Stromal cell of bone marrow (primary cell): Measurements from ENCODE around the gene LEKR1.
"Not testable (repeated sequence)": the region's sequence is repeated elsewhere in the genome, so short reads cannot be mapped to it uniquely, and the experiment has no call there.

Experiments used
- DNase-seq: peaks from one replicate; pipeline ENCODE4 v3.0.0-alpha.2; 2012; ENCODE audit warnings: low read depth

Gene LEKR1

DNA sequence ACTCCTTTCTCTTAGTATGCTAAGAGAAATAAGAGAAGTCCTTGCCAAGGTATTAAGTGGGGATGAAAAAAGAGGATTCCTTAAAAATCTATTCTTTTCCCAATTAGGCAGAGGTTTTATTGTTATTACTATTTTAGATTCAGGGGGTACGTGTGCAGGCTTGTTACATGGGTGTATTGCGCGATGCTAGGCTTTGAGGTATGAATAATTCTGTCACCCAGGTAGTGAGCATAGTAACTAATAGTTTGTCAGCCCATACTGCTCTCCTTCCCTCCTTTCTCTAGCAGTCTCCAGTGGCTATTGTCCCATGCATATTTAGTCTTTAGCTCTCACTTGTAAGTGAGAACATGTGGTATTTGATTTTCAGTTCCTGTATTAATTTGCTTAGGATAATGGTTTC lies 83.9 kb downstream of the LEKR1 start:
- no peak for DNase-seq

DNA sequence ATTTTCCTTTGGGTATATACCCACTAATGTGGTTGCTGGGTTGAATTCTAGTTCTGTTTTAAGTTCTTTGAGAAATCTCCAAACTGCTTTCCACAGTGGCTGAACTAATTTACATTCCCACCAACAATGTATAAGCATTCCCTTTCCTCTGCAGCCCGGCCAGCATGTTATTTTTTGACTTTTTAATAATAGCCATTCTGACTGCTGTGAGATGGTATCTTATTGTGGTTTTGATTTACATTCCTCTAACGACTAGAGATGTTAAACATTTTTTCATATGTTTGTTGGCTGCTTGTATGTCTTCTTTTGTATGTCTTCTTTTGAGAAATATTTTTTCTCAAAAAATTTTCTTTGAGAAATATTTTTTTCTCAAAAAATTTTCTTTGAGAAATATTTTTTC lies 84.7 kb downstream of the LEKR1 start:
- not testable (repeated sequence) for DNase-seq

DNA sequence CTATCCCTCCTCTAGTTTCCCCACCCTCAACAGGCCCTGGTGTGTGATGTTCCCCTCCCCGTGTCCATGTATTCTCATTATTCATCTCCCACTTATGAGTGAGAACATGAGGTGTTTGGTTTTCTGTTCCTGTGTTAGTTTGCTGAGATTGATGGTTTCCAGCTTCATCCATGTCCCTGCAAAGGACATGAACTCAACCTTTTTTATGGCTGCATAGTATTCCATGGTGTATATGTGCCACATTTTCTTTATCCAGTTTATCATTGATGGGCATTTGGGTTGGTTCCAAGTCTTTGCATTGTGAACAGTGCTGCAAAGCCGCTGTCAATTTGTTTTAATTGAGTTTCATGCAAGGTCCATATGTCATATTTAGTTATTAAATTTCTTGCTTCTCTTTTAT lies 88.1 kb downstream of the LEKR1 start:
- DNase-seq, result not testable (repeated sequence)

DNA sequence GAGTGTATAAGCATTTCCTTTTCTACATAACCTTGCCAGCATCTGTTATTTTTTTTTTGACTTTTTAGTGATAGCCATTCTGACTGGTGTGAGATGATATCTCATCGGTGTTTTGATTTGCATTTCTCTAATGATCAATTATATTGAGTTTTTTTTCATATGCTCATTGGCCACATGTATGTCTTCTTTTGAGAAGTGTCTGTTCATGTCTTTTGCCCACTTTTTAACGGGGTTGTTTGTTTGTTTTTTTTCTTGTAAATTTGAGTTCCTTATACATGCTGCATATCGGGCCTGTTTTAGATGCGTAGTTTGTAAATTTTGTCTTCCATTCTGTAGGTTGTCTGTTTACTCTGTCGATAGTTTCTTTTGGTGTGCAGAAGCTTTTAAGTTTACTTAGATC lies 89.2 kb downstream of the LEKR1 start:
- no peak for DNase-seq

DNA sequence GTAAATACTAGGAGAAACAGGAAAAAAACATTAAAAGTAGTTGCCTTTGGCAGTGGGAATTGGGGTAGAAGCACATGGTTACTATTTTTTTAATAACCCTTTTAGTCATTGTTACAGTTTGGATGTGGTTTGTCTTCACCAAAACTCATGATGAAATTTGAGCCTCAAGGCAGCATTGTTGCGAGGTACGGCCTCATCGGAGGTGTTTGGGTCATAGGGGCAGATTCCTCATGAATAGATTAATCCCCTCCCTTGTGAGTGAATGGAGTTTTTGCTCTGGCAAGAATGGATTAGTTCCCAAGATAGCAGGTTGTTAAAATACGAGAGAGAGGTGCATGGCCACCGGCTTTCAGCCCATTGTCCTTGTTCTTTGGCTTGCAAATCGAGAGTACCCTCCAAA lies 92.6 kb downstream of the LEKR1 start:
- DNase-seq, result no peak

DNA sequence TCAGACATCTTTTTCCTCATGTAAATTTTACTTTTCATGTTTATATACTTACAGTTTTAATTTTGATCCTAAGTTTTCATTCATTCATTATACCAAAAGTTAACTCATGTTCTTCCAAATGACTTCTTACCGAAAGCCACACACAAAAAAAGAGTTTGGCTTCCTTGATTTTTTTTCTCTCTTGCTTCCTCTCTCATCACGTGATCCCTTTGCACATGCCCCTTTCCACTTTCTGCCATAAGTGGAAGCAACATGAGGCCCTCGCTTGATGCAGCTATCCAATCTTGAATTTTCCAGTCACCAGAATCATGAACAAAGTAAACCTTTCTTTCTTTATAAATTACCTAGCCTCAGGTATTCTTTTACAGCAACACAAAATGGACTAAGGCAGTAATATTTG lies 93.7 kb downstream of the LEKR1 start:
- no peak for DNase-seq

DNA sequence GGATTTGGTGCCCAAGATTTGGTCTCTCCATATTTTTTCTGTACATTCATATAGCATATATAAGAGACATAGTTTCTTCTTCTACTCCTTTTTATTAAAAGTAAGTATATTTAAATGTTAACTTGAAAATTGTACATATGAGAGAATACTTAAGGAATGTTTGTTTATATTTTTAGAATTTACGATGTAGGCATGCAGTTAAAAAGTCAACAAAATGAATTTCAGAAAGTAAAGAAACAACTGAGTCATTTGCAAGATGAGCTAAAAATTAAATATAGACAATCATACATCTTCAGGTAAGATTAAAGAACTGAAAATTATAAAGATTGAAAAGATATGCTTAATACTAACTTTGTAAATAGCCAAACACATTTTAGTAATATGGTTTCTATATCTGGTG lies 94.2 kb downstream of the LEKR1 start:
- DNase-seq, result no peak

DNA sequence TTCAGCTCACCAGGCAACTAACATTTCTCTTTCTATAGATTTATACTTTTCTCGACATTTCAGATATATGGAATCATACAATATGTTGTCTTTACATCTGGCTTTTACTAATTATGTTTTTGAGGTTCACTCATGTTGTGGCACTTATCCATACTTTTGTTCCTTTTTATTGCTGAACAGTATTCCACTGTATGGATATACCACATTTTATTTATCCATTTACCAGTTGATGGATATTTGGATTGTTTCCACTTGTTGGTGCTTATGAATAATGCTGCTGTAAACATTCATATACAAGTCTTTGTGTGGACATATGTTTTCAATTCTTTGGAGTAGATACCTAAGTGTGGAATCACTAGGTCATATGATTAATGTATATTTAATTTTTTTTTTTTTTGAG lies 97.2 kb downstream of the LEKR1 start:
- no peak for DNase-seq

DNA sequence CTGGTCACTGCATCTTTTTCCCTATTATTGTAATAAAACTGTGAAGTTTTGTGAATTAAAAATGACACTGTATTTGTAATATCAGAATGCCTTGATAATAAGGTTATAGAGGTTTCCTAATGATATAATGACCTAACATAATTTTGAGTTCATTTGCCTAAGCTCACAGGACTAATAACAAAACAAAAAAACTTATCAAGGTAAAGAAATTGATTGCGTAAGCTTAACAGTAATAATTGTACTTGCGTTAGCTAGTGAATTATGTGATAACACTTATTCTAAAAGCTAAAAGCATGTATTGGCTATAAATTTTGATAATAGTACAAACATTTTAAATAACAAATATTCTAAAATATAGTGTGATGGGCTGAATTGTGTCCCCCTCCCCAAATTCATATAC lies 112.6 kb downstream of the LEKR1 start:
- no peak for DNase-seq

DNA sequence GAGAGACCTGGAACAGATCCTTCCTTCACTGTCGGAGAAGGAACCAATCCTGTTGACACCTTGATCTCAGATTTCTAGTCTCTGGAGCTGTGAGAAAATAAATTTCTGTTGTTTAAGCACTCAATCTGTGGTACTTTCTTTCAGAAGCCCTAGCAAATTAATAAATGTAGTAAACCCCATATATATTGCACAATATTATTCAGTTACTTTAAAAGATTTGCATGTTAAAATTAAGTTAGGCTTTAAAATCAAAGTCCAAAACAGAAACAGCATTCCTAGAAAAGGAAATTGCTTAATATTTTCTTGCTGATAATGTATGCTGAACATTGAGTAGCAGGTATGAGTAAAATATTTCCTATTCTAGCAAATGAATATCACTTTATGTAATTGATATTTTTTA lies 113.2 kb downstream of the LEKR1 start:
- no peak for DNase-seq

DNA sequence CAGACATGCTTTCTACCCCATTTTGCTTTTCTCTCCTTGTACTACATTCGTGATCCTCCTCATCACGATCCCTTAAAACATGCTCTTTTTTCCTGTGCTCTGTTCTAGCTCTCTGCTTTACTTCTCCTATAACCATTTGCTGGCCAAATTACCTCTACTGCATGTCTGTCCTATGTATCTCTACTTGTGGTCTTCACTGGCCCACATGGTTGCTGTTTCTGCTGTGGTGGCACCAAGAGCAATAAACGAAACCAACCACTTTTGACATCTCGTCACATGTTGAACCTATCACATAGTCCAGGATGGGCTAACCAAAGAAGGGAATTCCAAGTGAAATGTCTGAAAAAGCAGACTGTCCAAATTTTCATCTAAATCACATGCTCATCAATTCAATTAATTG lies 115.2 kb downstream of the LEKR1 start:
- DNase-seq, result no peak

DNA sequence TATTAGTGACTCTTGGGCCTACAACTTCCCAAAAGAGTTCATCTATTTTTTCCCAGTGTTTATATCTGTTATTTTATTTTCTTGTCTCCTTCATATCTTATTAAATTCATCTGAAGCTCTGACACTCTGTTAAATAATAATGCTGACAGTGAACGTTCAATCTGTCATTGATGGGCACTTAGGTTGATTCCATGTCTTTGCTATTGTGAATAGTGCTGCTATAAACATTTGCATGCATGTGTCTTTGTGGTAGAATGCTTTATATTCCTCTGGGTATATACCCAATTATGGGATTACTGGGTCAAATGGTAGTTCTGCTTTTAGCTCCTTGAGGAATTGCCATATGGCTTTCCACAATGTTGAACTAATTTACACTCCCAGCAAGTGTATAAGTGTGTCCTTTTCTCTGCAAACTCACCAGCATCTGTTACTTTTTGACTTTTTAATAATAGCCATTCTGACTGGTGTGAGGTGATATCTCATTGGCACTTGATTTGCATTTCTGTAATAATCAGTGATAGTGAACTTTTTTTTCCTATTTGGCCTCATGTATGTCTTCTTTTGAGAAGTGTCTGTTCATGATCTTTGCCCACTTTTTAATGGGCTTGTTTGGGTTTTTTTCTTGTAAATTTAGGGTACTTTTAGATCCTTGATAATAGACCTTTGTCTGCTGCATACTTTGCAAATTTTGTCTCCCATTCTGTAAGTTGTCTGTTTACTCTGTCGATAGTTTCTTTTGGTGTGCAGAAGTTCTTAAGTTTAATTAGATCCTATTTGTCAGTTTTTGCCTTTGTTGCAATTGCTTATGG lies 122.5 kb downstream of the LEKR1 start:
- DNase-seq, result no peak

DNA sequence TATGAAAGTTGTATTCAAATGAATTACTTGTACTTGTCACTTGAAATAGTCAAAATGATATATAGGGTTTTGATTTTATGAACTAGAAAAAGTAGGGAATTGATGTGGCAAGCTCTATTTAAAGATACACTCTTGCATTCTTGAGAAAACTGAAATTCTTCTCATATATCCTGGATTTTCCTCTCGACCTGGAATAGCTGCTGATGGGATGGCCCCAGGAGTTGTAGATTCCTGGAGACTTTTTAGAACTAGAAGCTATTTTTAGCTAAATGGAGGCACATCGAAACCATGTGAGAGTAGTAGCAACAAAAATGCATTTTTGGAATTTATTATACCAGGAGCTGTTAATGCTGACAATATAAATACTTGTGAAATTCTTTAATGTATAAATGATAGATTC lies 125.9 kb downstream of the LEKR1 start:
- DNase-seq, result no peak

DNA sequence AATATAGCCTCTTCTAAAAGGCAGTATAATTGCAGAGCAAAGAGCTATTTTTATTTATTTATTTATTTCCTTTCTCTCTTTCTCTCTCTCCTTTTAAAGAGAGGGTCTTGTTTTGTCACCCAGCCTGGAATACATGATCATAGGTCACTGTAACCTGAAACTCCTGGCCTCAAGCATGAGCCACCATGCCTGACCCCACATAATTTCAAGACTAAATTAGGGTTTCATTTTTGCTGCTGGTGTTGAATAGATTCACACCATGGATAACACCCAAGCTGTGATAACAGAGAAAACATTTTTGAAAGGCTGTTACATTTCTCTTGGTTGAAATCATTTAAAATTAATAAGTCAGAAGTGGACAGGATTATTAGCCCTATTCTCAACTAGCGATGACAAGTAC lies 131.6 kb downstream of the LEKR1 start:
- no peak for DNase-seq

DNA sequence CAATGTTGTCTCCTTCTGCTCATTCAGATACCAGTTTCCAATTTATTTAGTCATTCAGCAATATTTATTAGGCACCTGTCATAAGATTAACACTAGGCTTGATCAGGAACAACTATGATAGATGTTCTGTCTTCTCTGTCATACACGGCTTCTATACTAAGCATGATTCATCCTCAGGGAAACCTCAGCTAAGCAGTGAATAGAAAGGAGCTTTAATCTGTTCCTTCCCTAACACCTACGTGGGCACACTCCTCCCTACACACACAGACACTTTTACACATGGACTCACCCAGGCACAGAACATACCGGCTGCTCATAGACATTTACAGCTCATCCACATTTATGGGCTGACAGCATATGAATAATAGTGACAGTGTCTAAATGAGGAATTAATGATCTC lies 136.9 kb downstream of the LEKR1 start:
- DNase-seq, result no peak

DNA sequence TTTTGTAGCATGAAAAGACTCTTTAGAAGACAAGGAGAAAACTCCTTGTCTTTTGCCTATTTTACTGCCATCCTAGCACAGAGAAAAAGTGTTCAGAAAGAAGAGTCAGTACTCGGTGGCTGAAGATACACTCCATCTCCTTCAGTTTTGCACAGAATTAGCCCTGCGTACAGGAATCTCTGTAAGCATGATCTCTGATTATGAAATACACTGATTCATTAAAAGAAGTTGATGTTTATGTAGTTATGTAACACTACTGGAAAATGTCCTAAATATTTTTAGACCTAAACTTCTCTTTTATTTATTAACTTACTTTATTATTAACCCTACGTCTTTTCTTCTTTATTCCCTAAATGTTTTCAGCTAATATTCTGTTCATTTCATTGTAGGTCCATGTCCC lies 138.4 kb downstream of the LEKR1 start:
- peak; percentile 5 for DNase-seq

DNA sequence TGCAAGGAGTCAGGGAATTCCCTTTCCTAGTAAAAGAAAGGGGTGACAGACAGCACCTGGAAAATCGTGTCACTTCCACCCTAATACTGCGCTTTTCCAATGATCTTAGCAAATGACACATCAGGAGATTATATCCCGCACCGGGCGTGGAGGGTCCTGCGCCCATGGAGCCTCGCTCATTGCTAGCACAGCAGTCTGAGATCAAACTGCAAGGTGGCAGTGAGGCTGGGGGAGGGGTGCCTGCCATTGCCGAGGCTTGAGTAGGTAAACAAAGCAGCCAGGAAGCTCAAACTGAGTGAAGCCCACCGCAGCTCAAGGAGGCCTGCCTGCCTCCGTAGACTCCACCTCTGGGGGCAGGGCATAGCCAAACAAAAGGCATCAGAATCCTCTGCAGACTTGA lies 140.2 kb downstream of the LEKR1 start:
- DNase-seq, result not testable (repeated sequence)

DNA sequence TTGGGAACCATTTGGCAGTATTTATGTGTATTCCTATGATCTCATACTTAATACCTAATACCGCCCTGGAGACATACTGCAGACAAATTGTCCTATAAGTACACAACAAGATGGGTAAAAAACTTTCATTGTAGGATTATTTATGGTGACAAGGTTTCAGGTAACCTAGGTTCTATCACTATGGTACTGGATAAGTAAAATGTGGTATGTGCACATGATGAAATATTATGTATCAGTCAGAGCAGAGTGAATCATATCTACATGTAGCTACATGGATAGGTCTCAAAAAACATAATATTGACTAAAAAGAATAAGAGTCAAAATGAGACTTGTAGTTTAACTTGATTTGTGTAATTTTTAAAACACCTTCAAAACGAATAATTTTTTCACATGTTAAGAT lies 147.8 kb downstream of the LEKR1 start:
- DNase-seq, result no peak

DNA sequence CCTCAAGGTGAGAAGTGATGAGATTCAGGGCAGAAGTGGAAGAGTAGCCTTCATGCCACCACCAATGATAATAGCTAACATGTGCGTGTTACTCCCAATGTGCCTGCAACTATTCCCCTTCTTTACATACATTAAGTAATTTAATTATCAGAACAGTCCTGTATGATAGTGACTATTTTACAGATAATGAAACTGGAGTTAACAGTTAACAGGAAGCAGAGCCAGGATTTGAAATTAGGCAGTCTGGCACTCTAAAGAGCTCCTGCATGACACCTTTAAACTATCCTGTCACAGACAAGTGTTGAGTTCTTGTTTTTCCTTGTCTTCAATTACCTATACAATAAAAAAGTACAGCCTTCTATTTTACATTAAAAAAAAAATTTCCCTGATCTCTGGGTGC lies 148.8 kb downstream of the LEKR1 start:
- DNase-seq, result no peak

DNA sequence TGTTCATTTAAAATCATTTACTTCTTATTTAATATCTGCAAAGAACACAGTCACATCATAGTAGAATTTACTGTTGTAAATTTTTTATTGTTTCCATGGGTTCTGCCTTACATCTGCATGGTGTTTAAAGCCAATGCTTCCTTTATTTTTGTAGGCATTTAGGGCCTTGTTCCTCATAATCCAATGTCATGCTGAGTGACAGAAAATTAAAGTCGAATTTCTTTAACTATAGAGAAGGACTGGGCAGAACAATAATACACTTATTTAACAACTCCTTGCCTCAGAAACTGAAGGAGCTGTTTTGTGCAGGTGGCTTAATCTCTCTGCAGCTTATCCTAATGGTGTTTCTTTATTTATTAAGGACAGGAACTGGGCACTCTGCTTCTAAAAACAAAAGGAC lies 149.6 kb downstream of the LEKR1 start:
- no peak for DNase-seq

DNA sequence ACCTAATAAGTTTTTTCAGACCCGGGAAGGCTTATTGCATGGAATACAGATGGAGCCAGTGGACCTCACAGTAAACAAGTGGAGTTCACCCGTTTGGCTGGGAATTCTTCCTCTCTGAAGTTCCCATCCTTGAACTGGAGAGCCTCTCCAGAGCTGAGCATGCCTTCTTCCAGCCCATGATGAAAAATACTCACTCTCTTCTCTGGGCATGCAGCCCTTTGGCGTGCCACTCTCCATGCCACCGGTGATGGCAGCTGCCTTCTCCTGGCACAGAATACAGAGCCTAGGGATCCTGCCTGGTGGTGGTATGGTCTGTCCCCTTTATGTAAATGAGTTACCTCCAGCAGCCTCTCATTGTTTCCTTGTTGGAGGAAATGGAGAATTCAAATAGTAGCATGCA lies 150.8 kb downstream of the LEKR1 start:
- no peak for DNase-seq

DNA sequence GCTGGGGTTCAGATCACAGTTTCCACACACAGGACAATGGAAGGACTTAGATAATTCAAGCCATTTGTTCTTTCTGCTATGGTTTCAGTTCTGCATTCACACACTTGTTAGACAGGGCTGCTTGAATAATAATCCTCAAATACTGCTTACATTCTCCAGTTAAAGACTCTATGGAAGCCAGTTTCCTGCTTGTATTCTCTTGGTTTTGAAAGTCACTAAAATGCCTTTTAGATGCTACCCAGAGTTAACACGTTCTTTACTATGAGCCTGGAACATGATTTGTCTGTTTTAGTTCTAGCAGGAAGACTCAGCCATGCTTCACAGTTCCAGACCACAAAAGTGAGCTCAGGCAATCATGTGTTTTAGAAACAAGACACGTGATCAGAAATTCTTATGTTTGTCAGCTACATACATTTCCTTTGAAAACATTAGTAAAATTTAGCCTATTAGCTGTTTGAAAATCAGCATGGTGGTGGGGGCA lies 152.4 kb downstream of the LEKR1 start:
- DNase-seq, result peak; percentile 10

DNA sequence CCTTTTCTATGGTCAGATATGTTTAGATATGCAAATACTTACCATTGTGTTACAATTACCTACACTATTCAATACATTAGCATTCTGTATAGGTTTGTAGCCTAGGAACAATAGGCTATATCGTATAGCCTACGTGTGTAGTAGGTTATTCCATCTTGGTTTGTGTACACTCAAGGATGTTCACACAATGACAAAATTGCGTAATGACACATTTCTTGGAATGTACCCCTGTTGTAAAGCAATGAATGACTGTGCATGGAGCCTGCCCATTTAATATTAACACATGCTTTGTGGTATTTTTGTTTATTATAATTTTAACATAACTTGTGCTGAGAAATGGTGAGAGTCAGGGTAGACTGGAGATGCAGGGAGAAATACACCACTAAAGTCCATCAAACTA lies 154.9 kb downstream of the LEKR1 start:
- no peak for DNase-seq

DNA sequence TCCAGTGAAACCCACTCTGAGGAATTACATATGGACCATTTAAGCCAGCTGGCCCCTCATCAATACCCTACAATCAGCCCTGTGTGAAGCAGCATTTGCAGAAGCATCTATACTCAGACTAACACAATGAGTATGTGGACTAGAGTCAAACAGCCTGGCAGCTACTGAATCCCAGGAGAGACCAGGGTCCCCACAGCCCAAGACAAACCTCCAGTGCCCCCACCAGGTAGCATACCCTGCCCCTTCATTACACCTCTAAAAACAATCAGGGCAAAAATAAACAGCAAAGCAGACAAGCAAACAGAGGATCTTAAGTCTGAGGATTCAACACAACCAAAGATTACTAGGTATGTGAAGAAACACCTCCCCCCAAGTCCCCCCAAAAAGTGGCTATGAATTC lies 157.4 kb downstream of the LEKR1 start:
- no peak for DNase-seq
